GM10847 (cell line): Measurements from ENCODE around the gene ADCY1.

Experiments used
- POLR2A ChIP-seq: IDR thresholded peaks from 2 replicates; pipeline ENCODE4 v1.6.1; 2011; ENCODE audit not compliant: insufficient read length; ENCODE audit errors: extremely low read depth

ADCY1 gene

DNA sequence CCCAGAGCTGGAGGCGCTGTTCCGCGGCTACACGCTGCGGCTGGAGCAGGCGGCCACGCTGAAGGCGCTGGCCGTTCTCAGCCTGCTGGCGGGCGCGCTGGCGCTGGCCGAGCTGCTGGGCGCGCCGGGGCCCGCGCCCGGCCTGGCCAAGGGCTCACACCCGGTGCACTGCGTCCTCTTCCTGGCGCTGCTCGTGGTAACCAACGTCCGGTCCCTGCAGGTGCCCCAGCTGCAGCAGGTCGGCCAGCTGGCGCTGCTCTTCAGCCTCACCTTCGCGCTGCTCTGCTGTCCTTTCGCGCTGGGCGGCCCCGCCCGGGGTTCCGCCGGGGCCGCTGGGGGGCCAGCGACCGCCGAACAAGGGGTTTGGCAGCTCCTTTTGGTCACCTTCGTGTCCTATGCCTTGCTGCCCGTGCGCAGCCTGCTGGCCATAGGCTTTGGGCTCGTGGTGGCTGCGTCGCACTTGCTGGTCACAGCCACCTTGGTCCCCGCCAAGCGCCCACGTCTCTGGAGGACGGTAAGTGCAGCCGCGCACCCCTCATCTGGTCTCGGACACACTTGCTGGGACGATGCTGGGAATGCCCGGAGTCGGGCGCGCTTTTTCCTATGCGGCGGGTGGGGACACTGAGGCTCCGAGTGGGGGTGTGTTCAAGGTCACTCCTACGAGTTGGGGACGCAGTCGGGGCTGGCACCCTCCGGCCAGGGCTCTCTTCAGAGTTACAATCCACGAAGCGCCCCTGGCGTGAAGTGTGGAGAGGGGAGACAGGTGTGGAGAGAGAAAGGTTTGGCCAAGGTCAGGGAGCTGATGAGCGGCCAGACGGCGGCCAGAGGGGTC, 717 bp downstream of the ADCY1 start:
- TF ChIP-seq POLR2A = no peak

DNA sequence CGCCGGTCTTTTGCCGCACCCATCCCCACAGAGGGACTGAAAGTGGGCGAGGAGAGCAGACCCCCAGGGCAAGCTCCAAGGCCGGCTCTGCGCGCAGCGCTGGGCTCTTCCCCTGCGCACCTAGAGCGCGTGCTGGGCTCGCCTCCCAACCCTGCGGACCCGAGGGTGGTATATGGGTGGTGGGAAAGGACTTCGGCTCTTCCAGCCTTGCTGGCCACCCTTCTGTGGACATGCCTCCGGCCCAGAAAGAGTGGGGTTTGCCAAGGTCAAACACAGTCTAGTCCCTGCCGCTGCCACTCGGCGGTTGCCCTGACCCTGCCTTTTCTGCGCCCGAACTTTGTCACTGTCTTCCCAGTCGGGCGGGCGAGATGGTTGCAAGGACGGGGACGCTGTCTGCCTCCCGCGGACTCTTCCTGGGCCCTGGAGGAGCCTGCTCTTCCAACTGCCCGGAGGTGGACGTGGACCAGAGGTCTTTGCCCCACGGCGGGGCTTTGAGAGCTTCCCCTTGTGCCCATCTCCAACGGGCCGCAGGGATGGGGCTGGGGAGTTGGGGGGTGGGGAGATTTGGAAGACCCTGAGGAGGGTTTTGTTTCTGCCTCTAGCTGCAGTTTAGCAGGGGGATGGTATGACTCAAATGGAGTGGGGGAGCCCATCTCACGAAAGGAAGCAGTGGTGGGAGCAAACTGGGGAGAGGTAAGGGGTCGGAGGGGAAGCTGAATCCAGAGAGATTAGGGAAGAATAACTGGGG, 1.5 kb downstream of the ADCY1 start:
- no peak for TF ChIP-seq POLR2A

DNA sequence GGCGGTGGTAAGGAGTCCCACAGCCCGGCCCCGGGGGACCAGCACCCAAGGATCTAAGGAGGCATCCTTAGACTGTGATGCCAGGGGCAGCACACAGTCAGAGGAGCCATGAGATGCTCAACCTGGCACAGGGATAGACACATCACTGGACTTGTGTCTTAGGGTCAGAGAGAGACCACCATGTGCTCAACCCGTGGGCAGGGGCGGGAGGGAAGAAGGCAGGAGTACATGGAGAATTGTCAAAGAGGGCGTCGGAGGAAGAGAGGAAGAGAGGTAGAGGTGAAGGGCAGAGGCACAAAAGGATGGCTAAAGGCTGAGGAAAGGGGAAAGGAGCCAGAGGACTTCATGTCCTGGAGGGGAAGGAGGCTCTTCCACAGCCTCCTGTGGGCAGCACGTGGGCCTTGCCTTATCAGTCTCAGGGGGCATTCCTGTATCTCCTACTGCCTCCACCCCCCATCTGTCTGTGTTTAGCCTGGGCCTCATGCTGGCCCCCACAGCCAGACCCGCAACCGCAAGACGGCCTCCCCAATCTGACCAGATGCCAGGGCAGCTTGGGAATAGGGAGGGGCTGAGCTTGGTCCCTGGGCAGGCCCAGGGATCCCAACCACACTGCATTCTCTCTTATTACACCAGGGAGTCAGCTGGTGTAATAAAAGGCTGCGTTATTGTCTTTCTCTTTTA, 2.2 kb downstream of the ADCY1 start:
- TF ChIP-seq POLR2A = no peak

DNA sequence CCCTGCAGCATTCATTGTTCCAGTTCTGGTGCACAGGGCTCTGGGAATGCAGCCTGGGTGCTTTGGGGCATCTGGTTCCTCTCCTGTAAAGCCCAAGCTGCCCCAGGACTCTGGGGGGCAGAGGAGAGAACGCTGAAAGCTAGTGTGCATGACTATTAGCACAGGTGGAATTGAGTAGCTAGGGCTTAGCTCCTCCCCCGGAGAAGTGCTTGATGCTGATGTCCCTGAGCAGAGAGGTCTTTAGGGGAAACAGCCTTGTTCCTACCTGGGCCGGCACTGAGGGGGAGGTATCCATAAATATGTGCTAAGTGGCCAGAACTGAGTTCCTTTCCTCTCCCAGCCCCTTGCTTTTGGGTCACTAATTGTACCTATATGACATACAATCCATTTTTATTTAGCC, 3.9 kb downstream of the ADCY1 start:
- TF ChIP-seq POLR2A = no peak

DNA sequence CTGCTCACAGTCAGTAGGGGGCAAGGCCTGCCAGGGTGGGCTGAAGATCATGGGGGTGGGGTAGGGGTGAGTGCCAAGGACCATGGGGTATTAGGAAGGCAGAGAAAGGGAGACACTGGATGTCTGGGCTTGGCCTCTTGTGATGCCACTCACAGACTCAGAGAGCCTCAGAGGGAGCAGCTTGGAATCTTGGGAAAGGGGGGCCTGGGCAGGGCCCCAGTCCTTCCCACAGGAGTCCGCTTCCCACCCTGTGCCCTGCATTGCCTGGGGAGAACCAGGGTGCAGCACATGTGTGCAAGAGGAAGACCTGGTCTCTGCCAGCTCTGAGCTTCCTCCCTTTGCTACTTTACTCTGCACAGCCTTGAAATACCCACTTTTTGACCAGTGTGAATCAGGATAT, 4.3 kb downstream of the ADCY1 start:
- TF ChIP-seq POLR2A = no peak

DNA sequence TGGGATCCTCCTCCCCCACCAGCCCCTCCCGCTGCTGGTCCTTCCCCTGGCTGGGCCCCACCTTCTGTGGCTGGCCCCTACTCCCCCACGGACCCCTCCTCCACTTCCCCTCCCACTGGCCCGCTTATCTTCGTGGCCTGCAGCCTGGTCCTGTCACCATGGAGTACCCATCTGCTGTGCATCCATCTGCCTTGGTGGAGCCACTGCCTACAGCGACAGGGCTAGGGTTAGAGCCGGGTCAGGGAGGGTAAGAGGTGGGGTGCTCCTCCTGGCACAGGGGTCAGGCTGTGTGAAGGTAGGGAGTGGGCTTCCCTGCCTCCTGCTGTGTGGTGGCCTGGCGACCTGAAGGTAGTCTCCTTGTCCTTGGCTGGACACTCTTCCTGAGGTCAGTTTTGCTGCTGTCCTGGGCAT, 5.2 kb downstream of the ADCY1 start:
- no peak for TF ChIP-seq POLR2A

DNA sequence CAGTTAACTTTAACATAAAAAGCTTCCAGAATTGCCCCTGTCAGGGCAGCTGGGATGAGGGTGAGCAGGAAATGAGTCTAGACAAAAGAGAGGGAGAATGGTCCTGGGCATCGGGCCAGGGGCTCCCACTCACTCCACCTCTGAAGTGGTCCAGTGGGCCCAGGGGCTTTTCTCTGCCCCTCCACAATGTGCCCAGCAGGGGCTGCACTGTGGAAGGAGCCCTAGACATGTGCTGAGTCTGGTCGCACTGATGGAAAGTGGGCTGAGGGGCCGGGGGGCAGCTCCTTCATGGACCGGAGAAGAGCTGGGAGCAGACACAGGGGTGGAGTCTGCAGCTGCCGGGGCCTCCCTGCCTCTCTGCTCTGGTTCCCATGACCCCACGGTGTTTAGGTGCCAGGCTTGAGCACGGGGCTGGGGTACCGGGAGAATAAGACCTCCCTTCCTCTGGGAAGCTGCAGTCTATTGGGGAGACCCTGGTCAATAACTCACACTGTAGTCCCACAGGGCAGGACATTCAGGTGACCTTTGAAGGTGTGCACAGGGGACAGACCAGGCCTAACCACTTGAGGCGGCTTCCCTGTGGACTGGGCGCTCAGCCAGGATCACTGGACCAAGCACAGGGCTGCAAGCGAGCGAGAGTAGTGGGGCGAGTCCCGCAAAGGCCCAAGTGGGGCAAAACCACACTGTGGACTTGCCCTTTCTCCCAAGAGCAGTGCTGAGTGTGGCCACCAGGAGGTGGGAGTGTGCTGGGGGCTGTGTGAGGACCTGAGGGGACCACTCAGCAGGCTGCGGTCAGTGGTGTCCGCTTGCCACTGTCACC, 6.1 kb downstream of the ADCY1 start:
- TF ChIP-seq POLR2A = no peak

DNA sequence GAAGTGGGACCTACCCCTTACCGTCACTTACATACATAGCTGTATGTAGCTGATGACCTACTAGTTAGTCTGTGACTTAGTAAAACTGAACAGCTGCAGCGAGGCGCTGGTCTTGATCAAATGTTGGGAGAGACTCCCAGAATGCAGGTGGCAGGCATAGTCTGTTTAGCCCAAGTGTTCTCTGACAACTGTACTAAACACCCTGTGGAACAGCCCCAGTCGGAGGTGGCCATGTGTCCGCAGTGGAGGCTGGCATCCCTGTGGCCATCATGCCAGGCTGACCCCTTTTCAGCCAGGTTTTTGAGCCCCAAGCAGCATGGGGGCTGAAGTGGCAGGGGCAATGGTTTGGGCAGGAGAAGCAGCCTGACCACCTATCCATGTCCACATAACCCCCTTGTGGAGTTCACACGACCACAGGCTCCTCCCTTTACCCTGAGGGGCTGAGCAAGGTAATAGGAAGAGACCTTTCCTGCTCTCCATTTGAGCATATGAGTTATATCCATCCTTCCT, 7.2 kb downstream of the ADCY1 start:
- no peak for TF ChIP-seq POLR2A

DNA sequence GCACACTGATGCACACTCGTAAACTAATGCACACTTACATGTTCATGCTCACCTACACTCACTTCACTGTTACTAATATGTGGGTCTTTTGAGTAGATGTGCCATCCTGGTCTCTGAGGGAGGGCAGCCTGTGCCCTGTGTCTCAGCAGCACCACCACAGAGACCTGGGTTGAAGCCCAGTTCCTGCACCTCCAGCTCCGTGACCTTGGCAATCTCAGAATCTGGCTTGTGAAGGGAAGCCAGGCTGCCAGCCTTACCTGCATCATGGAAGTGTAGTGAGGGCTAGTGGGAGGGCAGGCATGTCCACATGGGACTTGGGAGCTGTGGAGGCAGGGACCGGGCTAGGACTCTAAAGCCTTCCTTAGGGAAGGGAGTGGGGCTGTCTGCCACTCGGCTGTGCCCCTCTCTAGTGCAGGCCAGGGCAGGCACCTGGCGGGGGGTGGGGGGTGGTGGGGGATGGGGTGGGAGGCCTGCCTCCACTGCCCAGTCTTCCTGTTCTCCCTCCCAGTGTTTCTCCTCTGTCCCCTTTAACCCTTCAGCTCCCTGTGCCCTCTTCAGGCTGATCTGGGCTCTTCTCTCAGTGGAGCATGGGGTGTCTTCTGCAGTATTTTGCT, 8.1 kb downstream of the ADCY1 start:
- TF ChIP-seq POLR2A = no peak

DNA sequence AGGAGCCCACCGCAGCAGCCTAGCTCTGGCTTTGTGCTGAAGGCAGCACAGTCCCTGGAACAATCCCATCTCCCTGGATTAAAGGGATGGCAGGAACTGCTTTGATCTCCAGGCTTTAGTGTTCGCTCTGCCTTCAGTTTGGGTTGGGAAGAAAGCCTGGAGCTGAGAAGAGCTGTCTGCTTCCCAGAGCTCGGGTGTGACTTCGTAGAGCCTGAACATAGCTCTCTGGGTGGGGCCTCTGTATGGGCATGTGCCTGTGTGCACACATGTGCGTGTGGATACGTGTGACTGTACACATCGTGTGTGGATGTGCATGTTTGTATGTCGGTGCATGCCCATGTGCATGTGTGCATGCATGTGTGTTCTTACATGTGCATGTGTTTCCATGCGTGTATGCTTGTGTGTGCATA, 8.7 kb downstream of the ADCY1 start:
- TF ChIP-seq POLR2A = no peak

DNA sequence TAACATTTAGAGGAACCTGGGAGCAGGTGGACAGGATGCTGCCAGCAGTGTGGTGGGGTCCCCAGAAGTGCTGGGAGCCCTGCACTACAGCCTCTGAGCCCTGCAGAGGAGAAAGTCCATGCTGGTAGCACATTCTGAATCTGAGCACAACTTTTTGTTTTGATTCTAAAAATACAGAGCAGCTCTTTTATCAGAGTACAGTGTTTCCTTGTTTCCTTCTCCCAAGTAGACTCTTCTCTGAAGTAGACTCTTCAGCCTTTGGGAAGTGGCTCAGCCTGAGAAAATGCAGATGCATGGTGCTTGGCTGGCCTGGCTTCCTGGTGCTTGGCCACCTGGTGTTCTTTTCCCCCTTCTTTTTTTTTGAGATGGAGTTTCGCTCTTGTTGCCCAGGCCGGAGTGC, 9.1 kb downstream of the ADCY1 start:
- TF ChIP-seq POLR2A = no peak

DNA sequence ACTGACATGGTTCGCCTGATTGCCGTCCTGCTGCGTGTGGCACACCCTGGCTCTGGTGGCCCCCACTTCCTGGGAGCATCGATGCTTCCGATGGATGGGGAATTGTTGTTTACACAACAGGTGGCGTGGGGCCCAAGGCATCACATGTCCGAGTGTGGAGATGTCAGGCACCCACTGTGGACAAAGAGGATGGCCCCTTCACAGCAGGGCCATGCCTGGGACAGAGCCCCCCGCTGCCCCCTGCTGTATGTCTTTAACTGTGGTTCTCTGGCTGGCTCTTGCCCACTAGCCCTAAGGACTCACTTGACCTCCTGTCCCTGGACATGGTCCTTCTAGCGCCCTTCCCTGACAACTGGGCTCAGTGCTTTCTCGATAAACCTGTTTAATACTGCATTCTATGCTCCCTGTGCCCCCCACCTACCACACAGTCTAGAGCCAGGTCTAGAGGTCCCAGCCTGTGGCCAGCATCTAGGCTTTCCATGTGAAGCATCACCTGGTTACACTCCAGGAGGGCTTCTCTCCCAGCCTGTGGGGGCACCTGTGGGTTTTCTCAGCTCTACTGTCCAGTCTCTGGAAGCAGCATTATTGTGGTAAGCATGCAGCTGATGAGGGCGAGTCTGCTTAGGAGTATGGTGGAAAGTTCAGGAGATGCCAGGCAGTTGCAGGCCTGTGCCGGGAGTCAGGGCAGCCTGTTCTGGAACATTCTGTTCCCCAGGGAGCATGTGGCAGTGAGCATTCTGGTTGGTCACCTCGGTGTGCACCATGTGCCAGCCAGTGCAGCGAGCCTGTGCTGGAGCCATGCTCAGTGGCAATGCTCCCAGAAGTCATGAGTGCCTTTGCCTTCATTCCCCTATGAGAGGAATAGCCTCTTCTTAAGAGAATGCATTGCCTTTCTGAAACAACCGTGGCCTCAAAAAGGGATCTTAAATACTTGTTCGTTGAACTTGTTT, 10.4 kb downstream of the ADCY1 start:
- TF ChIP-seq POLR2A = no peak

DNA sequence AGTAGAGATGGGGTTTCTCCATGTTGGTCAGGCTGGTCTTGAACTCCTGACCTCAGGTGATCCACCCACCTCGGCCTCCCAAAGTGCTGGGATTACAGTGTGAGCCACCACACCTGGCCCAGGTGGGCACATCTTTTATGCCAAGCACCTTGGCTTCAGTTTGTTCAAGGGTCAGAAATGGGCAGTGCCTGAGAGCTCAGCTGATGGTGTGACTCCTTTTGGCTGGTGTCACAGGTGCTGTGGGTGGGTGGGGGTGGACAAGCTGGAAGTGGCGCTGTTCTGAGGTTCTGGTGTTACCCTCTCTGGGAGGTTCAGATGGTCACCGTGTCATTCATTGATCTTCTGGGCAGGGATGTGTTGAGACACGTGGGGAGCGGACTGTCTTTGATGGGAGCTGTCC, 11.5 kb downstream of the ADCY1 start:
- no peak for TF ChIP-seq POLR2A
